GM23248 (cell line): ENCODE data around the gene FBXO40.

Experiments used
- EZH2 ChIP-seq: fragments of 200-600 bp; sonication (generic); IDR thresholded peaks from 2 replicates; pipeline ENCODE4 v1.6.1; 2018; ENCODE audit warnings: antibody characterized with exemption, mild to moderate bottlenecking; ENCODE audit not compliant: insufficient read depth, poor library complexity, severe bottlenecking
- EZH2phosphoT487 ChIP-seq: fragments of 200-600 bp; sonication (generic); IDR thresholded peaks from 2 replicates; pipeline ENCODE4 v1.6.1; 2018; ENCODE audit warnings: antibody characterized with exemption, moderate library complexity, mild to moderate bottlenecking, low read depth; ENCODE audit not compliant: insufficient read depth

DNA sequence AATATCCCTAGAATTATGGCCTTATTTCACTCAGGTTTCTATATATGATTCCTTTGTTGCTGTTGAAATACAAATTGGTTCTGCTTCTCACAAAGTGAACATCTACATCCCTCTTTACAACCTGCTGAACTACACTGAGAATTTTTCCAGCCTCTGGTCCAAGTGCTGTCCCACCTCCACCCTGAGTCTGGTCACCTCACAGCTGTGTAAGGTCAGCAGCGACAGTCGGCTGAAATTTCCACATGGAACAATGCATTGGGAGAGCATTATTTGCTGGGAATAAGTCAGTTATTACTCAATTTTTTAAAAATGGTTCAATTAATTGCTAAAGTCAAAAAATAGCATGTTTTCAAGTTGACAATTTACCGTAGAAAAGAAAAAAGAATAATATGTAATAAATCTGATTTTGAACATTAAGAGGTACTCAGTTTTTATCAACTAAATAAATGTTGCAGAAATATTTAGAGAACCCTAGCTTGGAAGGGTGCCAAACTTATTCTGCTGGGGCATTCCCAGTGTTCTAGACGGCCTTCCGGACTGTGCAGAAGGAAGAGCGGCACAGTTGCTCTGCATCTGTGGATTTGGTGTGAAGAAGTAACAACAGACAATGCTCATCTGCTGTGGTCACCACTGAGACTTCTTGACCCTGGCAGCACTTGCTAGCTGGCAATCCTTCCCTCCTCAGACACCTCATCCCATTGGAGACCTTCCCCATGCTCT is 65.7 kb downstream of the FBXO40 start:
- TF ChIP-seq EZH2 (no peak), EZH2phosphoT487 (no peak)
